HepG2 (cell line): Measurements from ENCODE around the gene GLRA3. TPM values are rescaled to one million over a fixed set of nuclear protein-coding genes. Genes with fewer than 3 reads are reported as not detected.

Experiments used
- HMGXB3 ChIP-seq: sonication (generic); formaldehyde crosslinking; IDR thresholded peaks from 2 replicates; pipeline ENCODE4 v1.4.0; 2020; ENCODE audit warnings: missing genetic modification reagents, borderline replicate concordance
- RELA ChIP-seq: sonication (generic); formaldehyde crosslinking; IDR thresholded peaks from 2 replicates; pipeline ENCODE4 v1.4.0; 2020; ENCODE audit warnings: missing genetic modification reagents
- ZBED4 ChIP-seq: sonication (generic); formaldehyde crosslinking; IDR thresholded peaks from 2 replicates; pipeline ENCODE4 v1.4.0; 2020; ENCODE audit warnings: missing genetic modification reagents, borderline replicate concordance
- ZNF276 ChIP-seq: sonication (generic); formaldehyde crosslinking; IDR thresholded peaks from 2 replicates; pipeline ENCODE4 v1.4.0; 2020; ENCODE audit warnings: mild to moderate bottlenecking, low read depth, missing genetic modification reagents
- polyA plus RNA-seq, 8 experiments: library from polyadenylated mRNA; depleted of rRNA in 3 of 8; stranded (reverse) in 7 of 8; unstranded in 1 of 8; fragments of >200 nt; fragmentation: Illumina TruSeq in 4 of 8; extraction: Trizol in 4 of 8; gene quantifications; 2 replicates each; pipeline versions ENCODE4 v1.2.1 to v1.2.3, GENCODE V29; 2011 to 2016; ENCODE audit warnings: low read depth in 4 of 8, missing spikeins in 1 of 8, mixed read lengths in 1 of 8; ENCODE audit not compliant: insufficient read depth in 1 of 8
- total RNA-seq, 5 experiments: library from RNA; depleted of rRNA; stranded (reverse); fragments of >200 nt; fragmentation: Illumina TruSeq; extraction: Trizol; gene quantifications; 2 replicates each; pipeline ENCODE4 v1.2.3, GENCODE V29; 2016; ENCODE audit warnings: low read depth in 1 of 5

Gene GLRA3
- total and polyA plus RNA-seq, 2 of the 13 experiments (the other 11 are each of a cell fraction or from before 2014, with no cell fraction given) = not detected

- TF ChIP-seq ZBED4 (CRISPR knock-in tag) (no peak), RELA (CRISPR knock-in tag) (no peak), HMGXB3 (no peak), ZNF276 (no peak)
Measured at GRCh38 chr4:174595141-174595929, 233.7 kb downstream of the GLRA3 start (continued).
